Left ventricle myocardium inferior (tissue), 1 donor: ENCODE results near the gene SARNP. TPM values are rescaled to one million over a fixed set of nuclear protein-coding genes. Genes with fewer than 3 reads are reported as not detected.

Source experiments
- DNase-seq: peaks from one replicate; pipeline ENCODE4 v3.0.0-alpha.2; 2020
- H3K27ac ChIP-seq: fragments of 200-600 bp; replicated peaks from 2 replicates; pipeline ENCODE4 v1.8.0; 2021
- H3K27me3 ChIP-seq: fragments of 200-600 bp; 2 replicates; pipeline ENCODE4 v1.8.0; 2021; ENCODE audit warnings: low read depth
- H3K36me3 ChIP-seq: fragments of 200-600 bp; 2 replicates; pipeline ENCODE4 v1.8.0; 2021
- H3K4me1 ChIP-seq: fragments of 200-600 bp; 2 replicates; pipeline ENCODE4 v1.8.0; 2021
- H3K4me3 ChIP-seq: fragments of 200-600 bp; 2 replicates; pipeline ENCODE4 v1.8.0; 2021; ENCODE audit warnings: mild to moderate bottlenecking, moderate library complexity
- H3K9me3 ChIP-seq: fragments of 200-600 bp; replicated peaks from 2 replicates; pipeline ENCODE4 v1.8.0; 2021
- intact Hi-C: fragments of 100-400 bp; cut with micrococcal nuclease; formaldehyde crosslinking; loops from one replicate; pipeline ENCODE4 v1.11.0; 2022
- total RNA-seq: library from RNA; stranded (reverse); fragmentation: NEBNext Ultra II Directional; extraction: Animal tissue kit (Norgen Biotek cat#: 25700); gene quantifications from one replicate; pipeline ENCODE4 v1.2.1, GENCODE V29; 2021
- TF ChIP-seq, protein P1 (sequence below): fragments of 200-600 bp; IDR thresholded peaks from 2 replicates; pipeline ENCODE4 v1.8.0; 2021; ENCODE audit warnings: antibody characterized with exemption, mild to moderate bottlenecking, borderline replicate concordance
- donor health status: DM: no; HTN: yes; CAD: no; lungs with severe emphysema.

The SARNP gene
- total RNA-seq, 1 donor from 2014 or later, result 53.2 TPM

DNA sequence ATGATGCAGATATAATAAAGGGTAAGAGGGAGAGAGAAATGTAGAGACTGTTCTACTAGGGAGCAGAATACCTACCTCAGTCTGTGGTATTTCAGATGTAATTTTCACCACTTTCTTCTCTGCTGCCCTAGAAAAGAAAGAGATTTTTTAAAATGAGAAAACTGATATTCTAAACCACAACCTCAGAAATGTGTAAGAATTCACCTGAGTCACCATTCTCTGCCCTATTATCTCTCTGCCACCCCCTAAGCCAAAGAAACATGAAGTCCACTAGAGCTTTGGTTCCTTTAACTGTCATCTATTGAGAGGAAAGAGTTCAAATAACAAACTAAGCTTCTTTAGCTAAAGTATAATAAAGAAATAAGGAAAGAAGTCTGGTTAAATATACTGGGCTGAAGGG lies 21.6 kb downstream of the SARNP start:
- Histone ChIP-seq H3K27me3 (no peaks in the 10 kb centered on the region), H3K9me3 (no peaks in the 10 kb centered on the region), H3K36me3 (peaks cover 80% of the 10 kb centered on the region), H3K4me1 (no peaks in the 10 kb centered on the region), H3K27ac (no peak overlapping the region), H3K4me3 (no peak overlapping the region)
- intact Hi-C loops, result loop anchor here (10.0 kb wide), 1 partner anchor 51 kb away; the partner anchor contains the start of gene GDF11
- DNase-seq, result no peak
- TF ChIP-seq, protein P1, sequence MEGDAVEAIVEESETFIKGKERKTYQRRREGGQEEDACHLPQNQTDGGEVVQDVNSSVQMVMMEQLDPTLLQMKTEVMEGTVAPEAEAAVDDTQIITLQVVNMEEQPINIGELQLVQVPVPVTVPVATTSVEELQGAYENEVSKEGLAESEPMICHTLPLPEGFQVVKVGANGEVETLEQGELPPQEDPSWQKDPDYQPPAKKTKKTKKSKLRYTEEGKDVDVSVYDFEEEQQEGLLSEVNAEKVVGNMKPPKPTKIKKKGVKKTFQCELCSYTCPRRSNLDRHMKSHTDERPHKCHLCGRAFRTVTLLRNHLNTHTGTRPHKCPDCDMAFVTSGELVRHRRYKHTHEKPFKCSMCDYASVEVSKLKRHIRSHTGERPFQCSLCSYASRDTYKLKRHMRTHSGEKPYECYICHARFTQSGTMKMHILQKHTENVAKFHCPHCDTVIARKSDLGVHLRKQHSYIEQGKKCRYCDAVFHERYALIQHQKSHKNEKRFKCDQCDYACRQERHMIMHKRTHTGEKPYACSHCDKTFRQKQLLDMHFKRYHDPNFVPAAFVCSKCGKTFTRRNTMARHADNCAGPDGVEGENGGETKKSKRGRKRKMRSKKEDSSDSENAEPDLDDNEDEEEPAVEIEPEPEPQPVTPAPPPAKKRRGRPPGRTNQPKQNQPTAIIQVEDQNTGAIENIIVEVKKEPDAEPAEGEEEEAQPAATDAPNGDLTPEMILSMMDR, result no peak

DNA sequence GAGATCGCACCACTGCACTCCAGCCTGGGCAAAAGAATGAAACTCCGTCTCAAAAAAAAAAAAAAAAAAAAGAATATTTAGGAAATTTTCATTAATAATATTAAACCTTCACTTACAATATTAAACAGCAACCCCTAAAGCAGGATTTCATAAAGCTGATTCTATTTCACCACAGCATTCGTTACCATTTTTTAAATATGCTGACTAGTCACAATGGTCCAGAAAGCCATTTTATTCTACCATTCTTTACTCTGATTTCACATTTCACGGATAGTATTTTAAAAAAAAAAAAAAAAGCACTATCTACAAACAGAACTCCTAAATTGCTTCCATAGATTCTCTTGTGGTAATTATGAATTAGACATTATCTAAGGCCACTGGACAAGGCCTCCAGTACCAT lies 27.6 kb downstream of the SARNP start:
- H3K27me3 ChIP-seq, result no peaks in the 10 kb centered on the region
- no peaks in the 10 kb centered on the region for H3K9me3 ChIP-seq
- H3K4me1 ChIP-seq, result no peaks in the 10 kb centered on the region
- TF ChIP-seq, protein P1, result no peak
- no peak overlapping the region for H3K4me3 ChIP-seq
- intact Hi-C loops, result loop anchor here (10.0 kb wide), 1 partner anchor 45 kb away; the partner anchor contains the start of gene GDF11
- peaks cover 96% of the 10 kb centered on the region for H3K36me3 ChIP-seq
- DNase-seq, result no peak
- H3K27ac ChIP-seq, result no peak overlapping the region

DNA sequence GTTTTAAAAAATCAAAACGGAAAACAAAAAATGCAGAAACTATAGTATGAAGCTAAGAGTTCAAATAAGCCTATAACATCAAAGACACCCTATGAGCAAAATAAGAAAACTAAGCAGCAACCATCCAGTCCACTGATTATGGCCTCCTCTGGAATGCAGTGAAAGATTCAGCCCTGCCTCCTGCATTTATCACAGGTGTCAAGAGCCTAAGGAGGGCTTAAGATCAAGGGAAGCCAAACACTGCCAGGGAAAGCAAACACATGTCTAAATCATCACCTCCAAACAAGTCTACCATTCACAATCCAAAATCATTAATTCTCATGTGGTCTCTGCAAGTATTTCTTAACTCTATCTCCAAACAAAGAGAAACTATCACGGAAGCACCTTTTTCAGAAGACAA lies 28.4 kb downstream of the SARNP start:
- TF ChIP-seq, protein P1, result no peak
- DNase-seq, result no peak
- intact Hi-C loops, result no loop called here
- no peak overlapping the region for H3K27ac ChIP-seq
- no peaks in the 10 kb centered on the region for H3K4me1 ChIP-seq
- H3K4me3 ChIP-seq, result no peak overlapping the region
- H3K36me3 ChIP-seq, result peaks cover 96% of the 10 kb centered on the region
- no peaks in the 10 kb centered on the region for H3K27me3 ChIP-seq
- no peaks in the 10 kb centered on the region for H3K9me3 ChIP-seq

DNA sequence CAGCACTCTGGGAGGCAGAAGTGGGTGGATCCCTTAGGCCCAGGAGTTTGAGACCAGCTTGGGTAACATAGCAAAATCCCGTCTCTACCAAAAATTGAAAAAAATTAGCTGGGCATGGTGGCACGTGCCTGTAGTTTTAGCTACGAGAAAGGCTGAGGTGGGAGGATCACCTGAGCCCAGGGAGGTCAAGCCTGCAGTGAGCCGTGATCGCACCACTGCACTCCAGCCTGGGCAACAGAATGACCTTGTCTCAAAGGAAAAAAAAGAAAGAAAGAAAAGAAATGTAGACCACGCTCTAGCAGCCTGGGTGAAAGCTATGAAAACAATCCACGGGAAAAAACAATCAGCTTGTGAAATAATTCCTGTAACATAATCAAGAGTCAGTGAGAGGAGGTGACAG lies 29.0 kb downstream of the SARNP start:
- H3K36me3 ChIP-seq, result peaks cover 96% of the 10 kb centered on the region

DNA sequence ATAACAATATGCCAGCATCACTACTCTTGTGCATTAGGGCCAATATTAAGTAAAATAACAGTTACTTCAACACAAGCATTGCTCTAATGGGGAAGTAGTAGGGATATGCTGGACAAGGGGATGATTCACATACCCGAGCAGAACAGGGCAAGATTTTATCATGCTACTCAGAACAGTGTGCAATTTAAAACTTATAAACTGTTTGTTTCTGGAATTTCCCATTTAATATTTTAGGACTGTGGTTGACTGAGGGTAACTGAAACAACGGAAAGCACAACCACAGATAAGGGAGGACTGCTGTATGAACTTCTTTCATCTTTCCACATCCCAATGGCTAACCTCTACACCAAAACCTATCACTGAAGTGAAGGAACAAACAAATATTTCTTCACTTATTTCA lies 36.8 kb downstream of the SARNP start:
- Histone ChIP-seq H3K36me3 (peaks cover 84% of the 10 kb centered on the region), H3K4me1 (no peaks in the 10 kb centered on the region), H3K27ac (no peak overlapping the region), H3K9me3 (no peaks in the 10 kb centered on the region), H3K27me3 (no peaks in the 10 kb centered on the region), H3K4me3 (no peak overlapping the region)
- intact Hi-C loops, result no loop called here
- no peak for DNase-seq
- TF ChIP-seq, protein P1, result no peak

More for the DNA sequence above, 29.0 kb downstream of the SARNP start:
- Histone ChIP-seq H3K27ac (no peak overlapping the region), H3K4me1 (no peaks in the 10 kb centered on the region), H3K4me3 (no peak overlapping the region), H3K27me3 (no peaks in the 10 kb centered on the region), H3K9me3 (no peaks in the 10 kb centered on the region)
- TF ChIP-seq, protein P1, result no peak
- intact Hi-C loops, result no loop called here
- no peak for DNase-seq
